ENCODE data around the gene NFYC.

DNA sequence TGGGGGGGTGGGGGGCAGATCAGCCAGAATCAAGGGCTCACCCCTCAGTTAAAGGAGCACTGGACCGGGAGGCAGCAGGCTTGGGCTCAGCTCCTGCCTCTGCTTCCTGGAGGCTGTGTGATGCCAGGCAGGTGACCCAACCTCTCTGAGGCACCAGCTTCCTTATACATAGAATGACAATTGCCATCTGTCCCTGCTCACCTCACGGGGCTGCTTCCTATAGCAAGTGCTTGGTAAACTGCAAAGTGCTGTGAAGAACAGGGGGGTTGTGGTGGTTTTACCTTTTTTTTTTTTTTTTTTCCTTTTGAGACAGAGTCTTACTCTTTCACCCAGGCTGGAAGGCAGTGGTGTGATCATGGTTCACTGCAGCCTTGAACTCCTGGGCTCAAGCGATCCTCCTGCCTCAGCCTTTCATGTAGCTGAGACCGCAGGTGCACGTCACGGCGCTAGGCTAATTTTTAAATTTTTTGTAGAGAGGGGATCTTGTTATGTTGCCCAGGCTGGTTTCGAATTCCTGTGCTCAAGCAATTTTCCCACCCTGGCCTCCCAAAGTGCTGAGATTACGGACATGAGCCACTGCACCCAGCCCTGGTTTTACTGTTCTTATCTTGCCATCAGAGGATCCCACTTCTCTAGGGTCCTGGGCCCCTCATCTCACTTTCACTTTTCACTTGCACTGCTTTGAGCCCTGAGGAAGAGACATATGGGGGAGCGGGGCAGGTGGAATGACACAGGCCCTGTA lies 103.6 kb downstream of the NFYC start:
- TF ChIP-seq POLR2AphosphoS5 (IDR thresholded peaks at IDR 0.05) (no peak), POLR2A (IDR thresholded peaks at IDR 0.05) (no peak)
- TF ChIP-seq, protein P1, sequence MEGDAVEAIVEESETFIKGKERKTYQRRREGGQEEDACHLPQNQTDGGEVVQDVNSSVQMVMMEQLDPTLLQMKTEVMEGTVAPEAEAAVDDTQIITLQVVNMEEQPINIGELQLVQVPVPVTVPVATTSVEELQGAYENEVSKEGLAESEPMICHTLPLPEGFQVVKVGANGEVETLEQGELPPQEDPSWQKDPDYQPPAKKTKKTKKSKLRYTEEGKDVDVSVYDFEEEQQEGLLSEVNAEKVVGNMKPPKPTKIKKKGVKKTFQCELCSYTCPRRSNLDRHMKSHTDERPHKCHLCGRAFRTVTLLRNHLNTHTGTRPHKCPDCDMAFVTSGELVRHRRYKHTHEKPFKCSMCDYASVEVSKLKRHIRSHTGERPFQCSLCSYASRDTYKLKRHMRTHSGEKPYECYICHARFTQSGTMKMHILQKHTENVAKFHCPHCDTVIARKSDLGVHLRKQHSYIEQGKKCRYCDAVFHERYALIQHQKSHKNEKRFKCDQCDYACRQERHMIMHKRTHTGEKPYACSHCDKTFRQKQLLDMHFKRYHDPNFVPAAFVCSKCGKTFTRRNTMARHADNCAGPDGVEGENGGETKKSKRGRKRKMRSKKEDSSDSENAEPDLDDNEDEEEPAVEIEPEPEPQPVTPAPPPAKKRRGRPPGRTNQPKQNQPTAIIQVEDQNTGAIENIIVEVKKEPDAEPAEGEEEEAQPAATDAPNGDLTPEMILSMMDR (IDR thresholded peaks at IDR 0.05): no peak
